RCC 7860 (cell line): ENCODE results near the gene DES.
"Not testable (repeated sequence)": the region's sequence is repeated elsewhere in the genome, so short reads cannot be mapped to it uniquely, and the experiment has no call there.

Experiments used
- DNase-seq: peaks from one replicate; pipeline ENCODE4 v3.0.0-alpha.2; 2015; ENCODE audit warnings: low spot score
- FAIRE-seq: peaks from 2 replicates; lab custom pipeline; 2012; peaks lifted over from hg19 to GRCh38; lab: Jason Lieb, UNC

Gene DES

DNA sequence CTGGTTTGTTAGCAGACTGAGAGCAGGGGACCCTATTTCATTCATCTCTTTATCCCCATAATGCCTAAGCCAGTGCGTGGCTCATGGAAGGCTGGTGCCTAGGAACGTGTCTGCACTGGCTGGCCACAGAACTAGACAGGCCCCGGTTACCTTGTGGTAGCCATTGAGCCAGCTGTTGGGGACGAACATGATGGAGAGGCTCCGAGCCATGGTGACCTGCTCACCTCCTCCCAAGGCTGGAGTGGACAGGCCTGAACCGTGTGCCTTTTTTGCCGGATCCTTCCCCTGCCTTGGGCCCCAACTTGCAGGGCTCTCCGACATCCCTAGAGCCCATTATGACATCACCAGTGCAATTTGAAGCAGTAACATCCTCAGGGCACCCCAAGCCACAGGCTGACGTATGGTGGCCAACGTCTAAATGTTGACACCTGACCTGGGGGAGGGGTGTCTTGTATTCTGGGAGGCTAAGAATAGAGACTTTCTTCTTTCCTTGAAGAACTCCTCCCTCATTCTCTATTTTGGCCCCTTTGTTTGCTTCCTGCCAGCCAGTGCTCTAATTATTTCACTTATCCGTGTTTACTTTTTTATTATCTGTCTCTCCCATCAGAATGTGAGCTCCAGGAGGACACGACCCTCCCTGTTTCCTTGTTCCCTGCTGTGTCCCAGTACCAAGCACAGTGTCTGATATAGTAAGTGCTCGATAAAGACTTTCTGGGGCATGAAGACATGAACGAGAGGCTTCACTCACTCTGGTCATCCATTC lies 18.3 kb upstream of the DES start:
- no peak for FAIRE-seq

DNA sequence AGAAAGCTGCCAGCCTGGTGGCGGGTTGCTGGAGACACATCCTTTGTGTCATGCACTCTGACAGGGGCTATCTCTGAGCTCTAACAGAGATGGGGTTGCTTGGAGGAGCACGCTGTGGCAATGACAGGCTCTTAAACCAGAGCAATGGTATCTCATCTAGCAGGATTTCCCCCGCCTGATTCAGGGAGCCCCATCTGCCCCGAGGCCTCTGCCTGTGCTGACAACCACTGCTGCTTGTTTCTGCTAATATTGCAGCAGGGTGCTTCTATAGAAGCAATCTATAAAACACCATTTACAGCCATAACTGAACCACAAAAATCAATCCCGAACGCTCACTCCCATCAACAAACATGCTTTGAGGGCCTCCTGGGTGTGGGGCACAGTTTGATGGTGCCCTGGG lies 17.6 kb upstream of the DES start:
- DNase-seq = no peak
- FAIRE-seq = no peak

More for the DNA sequence above, 18.3 kb upstream of the DES start:
- no peak for DNase-seq

DNA sequence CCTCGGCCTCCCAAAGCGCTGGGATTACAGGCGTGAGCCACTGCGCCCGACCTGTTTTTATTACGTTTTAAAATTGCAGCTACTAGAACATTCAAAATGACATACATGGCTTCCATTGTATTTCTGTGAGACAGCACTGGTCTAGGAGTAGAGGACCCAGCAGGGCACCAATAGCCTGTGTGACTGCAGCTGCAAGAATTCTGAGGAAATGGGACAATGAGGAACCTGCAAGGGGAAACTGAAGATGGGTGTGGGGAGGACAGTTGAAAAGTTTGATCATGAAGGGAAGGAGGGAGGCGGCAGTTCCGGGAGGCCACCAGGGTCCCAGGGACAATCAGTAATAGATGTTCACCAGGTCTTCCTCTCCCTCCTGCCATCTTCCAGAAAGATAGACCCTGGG lies 16.6 kb upstream of the DES start:
- DNase-seq (no peak), FAIRE-seq (no peak)

DNA sequence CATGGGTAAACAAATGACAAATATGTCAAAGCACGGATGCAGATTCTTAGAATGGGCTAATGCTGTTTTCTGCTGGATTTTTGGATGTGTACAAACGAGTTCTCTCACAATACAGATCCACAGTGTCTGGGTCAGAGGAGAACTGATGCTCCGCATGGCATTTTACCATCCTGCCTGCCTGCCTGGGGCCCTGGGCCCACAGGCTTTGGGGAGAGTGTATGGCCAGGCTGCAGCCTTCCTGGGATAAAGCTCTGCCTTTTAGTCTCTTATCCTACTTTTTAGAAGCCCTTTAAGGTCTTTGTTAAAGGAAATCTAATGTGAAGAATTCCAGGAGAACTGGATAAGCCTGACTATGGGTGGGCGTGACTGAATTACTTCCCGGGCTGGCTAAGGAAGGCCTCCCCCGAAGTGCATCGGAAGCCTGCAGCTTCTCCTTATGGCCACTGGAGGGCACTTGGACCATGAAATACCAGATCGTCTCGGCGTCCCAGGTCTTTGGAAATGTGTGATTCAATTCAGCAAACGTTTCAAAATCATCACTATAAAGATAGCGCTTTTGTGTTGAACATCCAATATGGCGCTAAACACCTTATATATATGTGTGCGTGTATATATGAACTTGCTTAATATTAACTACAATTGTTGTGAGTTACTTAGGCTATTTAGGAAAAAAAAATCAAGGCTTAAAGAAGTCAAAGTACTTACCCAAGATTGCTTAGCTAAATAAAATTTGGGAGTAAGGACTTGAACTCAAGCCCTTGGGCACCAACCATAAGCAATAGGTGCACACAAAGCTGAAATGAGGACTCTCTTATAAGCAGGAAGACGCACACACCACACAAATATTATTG lies 15.3 kb upstream of the DES start:
- FAIRE-seq = peak; percentile 72
- peak; percentile 69 for DNase-seq

DNA sequence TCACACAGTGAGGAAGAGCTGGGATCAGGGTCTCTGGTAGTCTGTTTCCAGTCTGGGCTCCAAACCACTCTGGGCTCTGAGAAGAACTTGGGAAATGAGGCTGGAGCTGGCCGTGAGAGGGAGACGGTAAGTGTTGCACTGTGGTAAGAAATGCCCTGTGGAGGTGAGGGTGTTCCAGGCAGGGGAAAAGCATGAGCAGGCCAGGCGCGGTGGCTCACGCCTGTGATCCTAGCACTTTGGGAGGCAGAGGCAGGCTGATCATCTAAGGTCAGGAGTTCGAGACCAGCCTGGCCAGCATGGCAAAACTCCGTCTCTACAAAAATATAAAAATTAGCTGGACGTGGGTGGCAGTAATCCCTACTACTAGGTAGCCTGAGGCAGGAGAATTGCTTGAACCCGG lies 14.3 kb upstream of the DES start:
- FAIRE-seq = no peak
- no peak for DNase-seq

DNA sequence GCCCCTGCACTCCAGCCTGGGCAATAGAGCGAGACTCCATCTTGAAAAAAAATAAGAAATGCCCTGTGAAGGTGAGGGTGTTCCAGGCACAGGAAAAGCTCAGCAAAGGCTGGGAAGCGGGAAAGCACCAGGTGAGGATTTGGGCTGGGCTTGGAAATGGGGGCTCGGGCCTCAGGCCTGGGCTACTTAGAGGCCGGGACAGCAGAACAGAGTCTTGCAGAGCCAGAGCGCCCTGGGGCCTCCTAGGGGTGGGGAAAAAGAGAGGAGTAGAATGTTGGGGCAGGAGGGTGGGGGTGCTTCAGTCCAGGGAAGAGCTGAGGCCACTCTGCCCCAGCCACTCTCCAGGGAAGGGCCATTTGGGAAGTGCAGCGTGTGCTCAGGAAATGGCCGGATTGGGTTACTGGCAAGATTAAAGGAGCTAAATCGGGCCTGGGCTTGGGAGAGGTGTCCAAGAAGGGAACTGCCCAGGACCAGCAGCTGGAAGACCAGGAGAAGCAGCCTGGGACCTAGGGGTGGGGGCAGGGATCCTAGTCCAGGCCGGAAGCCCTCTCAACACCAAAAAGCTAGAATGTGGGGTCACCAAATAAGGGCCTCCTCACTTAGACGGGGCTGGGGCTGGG lies 13.8 kb upstream of the DES start:
- FAIRE-seq = no peak
- no peak for DNase-seq

DNA sequence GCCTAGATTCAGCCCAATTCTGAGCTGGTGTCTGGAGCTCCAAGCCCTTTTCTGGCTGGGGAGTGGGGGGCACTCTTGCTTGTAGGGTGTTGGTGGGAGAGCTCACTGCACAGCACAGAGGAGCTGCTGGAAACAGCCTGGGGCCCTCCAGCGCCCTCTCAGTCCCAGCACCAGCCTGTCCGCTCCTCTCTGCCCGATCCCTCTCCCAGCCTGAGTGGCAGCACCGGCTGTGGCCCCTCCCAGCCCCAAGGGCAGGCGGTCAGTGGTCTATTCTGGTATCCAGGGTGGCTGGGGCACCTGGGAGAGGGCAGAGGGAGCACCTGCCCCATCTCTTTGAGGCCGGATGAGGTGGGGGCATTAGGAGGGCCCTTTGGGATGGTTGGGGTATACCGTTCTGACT lies 13.2 kb upstream of the DES start:
- no peak for FAIRE-seq
- DNase-seq = no peak

DNA sequence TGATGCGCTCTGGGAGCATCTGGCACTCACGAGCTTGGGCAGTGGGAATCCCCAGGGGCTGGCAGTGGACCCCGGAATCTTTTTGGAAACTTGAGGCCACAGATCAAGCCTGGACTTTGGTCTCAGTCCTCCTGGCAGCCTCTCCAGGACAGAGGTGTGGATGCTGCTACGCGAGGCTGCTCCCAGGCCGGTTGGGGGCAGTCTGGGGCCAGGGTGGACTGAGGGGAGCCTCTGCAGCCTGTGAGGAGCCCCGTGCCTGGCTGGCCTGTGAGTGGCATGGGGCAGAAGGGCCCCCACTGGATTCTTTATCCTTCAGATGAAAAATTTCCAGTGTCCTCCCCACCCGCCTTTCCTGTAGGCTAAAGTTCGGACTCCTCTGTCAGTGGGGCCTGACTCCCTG lies 12.7 kb upstream of the DES start:
- FAIRE-seq (no peak), DNase-seq (no peak)

DNA sequence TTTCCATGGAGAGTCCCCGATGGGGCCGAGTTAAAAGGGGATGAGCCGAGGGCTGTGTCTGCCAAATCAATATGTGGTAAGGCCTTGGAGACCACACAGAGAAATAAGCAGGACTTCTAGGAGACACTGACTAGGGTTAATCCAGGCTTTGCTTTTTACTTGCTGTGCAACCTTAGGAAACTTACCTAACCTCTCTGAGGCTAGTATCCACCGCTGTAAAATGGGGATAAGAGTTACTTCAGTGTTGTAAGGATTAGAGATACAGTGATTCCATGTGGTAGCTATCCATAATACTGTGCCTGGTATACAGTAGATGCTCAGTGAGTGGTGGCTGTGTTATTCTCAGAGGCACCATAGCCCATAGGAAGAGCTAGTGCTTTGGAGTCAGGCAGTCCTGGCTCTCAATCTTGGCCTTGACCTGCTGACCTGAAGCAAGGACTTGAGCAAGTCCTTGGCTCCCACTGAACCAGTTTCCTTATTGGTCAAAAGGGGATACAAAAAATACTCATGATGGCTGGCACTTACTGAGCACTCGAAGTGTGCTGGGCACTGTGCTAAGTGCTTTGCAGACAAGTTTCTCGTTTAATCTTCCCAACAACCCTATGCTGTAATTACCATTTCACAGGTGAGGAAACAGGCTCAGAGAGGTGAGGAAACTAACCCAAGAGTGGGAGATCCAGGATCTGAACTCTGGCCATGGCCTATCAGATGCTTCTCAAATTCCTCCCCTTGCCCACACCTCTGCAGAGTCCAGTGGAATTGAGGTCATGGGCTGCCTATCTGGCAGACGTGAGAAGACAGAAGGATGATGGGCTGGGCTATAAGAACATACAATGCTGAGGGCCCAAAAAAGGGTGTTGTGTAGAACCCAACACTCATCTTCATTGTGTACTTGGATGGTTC lies 12.0 kb upstream of the DES start:
- FAIRE-seq (no peak), DNase-seq (no peak)

DNA sequence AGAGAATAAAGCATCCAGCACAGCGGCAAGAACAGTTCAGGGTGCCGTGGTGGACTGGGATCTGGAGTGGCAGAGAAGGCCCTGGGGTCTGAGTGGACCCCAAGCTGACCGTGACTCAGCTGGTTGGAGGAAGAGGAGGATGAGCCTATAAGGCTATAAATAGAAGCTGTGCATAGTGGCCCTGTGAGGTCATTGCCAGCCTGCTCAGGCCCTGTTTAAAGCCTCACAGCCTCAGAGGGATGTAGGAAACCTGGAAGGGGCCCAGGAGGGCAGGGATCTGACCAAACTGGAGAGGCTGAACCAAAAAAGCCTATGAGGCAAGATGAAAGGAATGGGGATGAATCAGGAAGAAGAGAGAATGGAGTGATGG lies 11.3 kb upstream of the DES start:
- FAIRE-seq (no peak), DNase-seq (peak; percentile 85)

DNA sequence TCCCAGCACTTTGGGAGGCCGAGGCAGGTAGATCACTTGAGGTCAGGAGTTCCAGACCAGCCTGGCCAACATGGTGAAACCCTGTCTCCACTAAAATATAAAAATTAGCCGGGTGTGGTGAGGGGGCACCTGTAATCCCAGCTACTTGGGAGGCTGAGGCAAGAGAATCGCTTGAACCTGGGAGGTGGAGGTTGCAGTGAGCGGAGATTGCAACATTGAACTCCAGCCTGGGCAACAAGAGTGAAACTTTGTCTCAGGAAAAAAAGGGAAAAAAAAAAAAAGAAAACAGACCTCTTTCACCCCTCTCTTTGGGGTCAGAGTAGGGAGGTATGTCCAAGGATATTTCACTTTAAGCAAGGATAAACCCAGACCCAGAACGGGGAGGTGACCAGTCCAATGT lies 10.8 kb upstream of the DES start:
- FAIRE-seq, DNase-seq: not testable (repeated sequence)

DNA sequence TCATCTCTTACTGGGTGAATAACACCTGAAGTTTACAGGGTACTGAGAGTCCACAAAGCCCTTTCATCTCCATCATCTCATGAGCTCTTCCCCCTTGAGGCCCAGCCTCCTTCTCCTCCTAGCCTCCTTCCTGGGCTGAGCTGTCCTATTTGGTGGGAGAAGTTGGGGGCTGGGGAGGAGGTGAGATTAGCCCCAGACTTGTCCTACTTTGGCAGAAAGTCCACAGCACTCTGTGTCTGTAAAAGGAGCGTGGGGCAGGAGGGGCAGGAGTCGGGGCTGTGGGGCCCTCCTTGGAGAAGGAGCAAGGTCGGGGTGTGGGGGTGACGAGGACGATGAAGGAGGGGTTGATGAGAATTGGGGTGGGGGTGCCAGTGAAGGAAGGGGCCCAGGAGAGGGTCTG lies 10.0 kb upstream of the DES start:
- no peak for FAIRE-seq

DNA sequence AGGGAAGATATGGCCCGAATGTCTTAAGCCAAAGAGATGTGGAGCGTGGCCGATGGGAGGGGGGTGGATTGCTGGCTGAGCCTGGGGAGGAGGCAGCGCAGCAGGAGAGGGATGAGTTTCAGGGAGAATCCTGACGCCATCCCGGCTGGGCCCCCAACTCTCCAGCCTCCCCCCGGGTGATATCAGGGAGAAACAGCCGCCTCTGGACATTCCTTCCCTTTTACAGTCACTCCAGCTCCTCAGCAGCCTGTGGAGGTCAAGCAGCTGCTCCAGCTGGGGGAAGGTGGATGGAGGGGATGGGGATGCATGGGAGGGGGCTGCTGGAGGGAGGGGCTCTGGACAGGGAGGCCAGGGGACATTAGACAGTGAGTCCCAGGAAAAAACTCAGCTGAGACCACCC lies 9.5 kb upstream of the DES start:
- FAIRE-seq = no peak
- DNase-seq = no peak

More for the DNA sequence above, 10.0 kb upstream of the DES start:
- DNase-seq = no peak

DNA sequence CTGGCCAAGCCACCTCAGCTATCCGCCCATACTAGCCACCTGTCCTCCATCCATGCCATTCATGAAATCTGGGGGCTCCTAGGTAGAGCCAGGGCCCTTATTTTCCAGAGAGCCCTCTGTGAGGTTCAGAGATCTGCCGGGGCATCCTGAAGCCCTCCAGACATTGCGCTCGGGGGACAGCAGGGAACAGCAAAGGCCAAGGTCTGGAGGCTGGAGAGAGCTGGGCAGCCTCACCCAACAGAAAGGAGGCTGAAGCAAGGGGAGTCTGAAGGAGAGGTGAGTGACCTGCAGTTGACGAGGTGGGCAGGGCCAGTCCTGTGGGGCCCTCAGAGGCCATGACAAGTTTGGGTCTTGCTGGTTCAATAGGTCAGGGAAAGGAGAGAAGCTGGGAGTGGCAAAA lies 8.6 kb upstream of the DES start:
- no peak for FAIRE-seq

DNA sequence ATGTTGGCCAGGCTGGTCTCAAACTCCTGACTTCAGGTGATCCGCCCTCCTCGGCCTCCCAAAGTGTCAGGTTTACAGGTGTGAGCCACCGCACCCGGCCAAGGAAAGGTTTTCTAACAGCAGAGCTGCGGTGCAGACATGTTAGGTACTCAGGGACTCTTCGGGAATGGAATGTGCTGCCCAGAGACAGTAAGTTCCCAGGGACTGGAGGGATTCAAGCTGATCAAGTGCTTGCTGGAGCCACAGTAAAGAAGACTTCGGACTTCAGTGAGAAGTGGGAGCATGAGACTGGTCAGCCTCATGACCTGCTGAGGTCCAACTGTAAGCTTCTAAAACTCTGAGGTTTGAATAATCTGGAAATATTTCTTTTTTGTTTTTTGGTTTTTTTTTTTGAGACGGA lies 7.8 kb upstream of the DES start:
- DNase-seq (no peak), FAIRE-seq (no peak)

More for the DNA sequence above, 8.6 kb upstream of the DES start:
- no peak for DNase-seq

DNA sequence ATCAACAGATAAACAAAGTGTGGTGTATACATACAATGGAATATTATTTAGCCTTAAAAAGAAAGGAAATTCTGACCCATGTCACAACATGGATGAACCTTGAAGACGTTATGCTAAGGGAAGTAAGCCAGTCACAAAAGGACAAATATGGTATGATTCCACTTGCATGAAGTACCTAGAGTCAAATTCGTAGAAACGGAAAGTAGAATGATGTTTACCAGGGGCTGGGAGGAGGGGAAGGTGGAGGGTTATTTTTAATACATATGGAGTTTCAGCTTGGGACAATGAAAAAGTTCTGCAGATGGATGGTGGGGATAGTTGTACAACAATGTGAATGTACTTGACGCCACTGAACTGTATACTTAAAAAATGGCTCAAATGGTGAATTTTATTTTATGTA lies 3.3 kb upstream of the DES start:
- DNase-seq (no peak), FAIRE-seq (no peak)

DNA sequence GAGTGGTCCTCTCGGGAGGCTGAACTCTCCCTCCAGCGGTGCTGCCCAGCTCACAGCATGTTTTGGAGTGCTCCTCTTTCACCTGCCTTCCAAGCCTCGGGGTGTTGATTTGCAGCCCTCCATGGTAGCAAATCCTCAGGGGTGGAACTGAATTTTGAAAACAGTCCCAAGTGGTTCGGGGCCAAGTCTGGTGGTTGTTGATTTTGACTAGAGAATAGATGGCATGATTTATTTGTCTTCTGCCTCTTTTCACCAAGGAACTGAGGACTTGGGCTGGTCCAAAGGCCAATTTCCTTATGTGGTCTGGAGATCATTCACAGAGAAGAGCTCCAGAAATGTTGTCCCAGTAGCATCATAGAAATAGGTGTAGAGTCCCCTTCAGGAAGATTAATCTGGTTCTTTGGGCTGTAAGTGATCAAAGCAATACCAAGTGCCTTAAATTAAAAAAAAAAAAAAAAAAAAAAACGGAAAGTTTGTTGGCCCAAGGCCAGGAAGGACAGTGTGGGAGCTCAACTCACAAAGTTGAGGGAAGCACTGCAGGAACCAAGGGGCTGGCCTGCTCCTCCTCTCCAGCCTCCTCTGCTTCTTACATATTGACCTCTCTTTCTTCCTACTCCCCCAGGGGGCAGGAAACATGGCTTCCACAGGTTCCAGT lies 2.5 kb upstream of the DES start:
- no peak for DNase-seq
- no peak for FAIRE-seq

DNA sequence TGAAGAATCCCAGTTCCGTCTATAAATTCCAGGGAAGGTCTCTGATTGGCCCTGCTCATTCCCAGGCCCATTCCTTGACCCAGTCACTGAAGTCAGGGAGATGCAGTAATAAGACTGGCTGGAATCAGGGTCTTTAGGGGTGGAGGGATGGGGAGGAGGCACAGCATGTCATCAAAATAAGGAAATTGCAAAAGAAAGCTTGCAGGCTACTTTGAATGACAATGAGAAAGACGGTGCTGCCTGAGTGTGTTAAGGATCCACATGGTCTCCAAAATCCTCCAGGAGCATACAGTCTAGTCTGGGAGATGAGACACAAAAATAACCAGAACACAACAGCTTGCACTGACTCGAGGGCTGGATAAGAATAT lies 2.0 kb upstream of the DES start:
- no peak for FAIRE-seq

DNA sequence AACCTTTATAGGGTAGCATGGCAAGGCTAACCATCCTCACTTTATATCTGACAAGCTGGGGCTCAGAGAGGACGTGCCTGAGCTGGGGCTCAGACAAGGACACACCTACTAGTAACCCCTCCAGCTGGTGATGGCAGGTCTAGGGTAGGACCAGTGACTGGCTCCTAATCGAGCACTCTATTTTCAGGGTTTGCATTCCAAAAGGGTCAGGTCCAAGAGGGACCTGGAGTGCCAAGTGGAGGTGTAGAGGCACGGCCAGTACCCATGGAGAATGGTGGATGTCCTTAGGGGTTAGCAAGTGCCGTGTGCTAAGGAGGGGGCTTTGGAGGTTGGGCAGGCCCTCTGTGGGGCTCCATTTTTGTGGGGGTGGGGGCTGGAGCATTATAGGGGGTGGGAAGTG lies 1.2 kb upstream of the DES start:
- DNase-seq = no peak
- FAIRE-seq = no peak

More for the DNA sequence above, 2.0 kb upstream of the DES start:
- DNase-seq = no peak

DNA sequence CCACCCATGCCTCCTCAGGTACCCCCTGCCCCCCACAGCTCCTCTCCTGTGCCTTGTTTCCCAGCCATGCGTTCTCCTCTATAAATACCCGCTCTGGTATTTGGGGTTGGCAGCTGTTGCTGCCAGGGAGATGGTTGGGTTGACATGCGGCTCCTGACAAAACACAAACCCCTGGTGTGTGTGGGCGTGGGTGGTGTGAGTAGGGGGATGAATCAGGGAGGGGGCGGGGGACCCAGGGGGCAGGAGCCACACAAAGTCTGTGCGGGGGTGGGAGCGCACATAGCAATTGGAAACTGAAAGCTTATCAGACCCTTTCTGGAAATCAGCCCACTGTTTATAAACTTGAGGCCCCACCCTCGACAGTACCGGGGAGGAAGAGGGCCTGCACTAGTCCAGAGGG lies 803 bp upstream of the DES start:
- FAIRE-seq (no peak), DNase-seq (no peak)

DNA sequence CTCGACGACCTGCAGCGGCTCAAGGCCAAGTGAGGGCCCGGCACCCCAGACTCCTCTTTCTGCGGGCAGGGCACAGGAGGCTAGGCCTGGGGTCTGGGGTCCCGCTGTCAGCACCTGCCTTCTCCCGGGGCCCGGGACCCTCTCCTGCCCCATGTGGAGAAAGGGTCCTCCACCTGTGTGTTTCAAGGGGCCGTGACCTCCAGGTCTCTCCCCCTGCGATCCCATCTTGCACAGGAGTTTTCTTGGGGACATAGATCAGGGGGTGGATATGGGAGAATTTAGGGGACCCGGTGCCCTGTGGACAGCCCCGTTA lies 791 bp downstream of the DES start:
- DNase-seq = no peak
- no peak for FAIRE-seq
